SKM-1 (cell line): ENCODE data around the gene GALNS.
"Not testable (repeated sequence)": the region's sequence is repeated elsewhere in the genome, so short reads cannot be mapped to it uniquely, and the experiment has no call there.

Source experiments
- DNase-seq: peaks from one replicate; lab custom pipeline; 2025; ENCODE audit not compliant: unreplicated experiment; lab: John Stamatoyannopoulos, UW

Gene GALNS, protein sequence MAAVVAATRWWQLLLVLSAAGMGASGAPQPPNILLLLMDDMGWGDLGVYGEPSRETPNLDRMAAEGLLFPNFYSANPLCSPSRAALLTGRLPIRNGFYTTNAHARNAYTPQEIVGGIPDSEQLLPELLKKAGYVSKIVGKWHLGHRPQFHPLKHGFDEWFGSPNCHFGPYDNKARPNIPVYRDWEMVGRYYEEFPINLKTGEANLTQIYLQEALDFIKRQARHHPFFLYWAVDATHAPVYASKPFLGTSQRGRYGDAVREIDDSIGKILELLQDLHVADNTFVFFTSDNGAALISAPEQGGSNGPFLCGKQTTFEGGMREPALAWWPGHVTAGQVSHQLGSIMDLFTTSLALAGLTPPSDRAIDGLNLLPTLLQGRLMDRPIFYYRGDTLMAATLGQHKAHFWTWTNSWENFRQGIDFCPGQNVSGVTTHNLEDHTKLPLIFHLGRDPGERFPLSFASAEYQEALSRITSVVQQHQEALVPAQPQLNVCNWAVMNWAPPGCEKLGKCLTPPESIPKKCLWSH

DNA sequence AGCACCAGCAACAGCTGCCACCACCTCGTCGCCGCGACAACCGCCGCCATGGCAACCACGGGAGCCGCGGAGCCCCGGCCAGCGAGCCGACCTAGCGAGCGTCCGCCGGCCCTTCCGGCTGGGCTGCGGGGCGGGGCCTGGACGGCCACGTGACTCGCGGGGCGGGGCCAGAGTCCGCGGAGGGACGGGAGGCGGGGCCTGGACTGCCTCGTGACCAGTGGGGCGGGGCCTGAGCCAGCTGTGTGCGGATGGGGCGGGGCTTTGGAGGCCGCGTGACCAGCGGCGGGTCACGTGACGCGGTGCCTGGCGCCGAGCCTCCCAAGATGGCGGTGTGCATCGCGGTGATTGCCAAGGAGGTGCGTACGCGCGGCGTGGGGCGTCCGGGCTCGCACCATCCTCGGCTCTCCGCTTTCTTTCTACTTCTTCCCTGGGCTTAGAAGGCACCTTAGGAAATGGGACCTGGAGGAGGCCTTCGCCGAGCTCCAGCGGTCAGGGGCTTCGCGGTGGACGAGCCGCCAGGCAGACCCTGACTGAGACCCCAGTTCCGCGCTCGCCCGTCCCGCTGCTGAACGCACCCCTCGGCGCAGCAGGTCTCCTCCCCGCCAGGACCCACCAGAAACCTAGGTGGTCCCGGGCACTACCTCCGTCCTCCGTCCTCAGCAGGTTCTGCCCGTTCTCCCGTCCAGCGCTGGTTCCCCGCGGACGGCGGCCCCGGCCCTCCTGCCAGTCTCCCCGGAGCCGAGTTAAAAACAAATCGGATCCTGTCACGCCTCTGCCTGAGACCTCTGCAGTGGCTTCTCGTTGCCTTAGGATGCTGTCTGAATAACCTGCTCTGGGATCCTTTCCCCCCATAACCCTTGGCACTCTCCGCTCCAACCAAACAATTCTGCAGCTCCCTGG lies at the start of gene GALNS, which contains the start of gene TRAPPC2L:
GALNS (minus strand) TSS at position 120 of the 900 bp plus-strand sequence; CDS start at position 50, 70 bp downstream.
TRAPPC2L (plus strand) TSS at position 300 of the 900 bp plus-strand sequence; CDS start at position 324, 24 bp downstream.
- DNase-seq, result peak; percentile 96

DNA sequence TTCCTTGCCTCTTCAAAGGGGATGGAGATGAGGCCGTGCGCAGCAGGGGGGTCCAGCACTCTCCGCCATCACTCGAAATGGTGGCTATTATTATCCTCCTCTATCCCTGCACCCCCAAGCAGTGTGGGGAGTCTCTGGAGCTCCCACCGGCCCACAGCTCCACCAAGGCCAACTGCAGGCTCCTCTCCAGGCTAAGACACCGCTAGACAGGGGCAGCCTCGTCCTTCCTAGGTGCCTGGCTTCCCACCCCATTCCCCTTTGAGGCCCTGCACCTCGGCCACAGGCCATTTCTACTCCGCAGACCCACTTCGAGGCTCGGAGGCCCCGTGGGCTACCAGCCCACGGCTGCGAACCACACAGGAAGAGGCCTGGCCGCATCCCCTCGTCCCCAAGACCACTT lies 49.3 kb upstream of the GALNS start:
- no peak for DNase-seq

DNA sequence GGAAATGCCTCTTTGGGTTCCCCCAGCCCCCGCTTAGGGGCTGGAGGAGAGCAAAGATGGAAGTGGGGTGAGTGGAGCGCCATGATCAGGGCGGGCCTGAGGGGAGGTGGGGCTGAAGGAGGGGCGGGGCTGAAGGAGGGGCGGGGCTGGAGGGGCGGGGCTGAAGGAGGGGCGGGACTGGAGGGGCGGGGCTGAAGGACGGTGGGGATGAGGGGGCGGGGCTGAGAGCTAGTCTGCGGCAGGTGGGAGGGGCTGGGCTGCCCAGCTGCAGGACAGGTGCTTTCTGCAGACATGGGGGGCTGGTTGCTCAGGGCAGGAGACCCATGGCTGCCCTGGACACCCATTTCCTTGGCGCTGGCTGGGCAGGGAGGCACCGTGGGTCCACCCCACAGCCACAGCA lies 48.8 kb upstream of the GALNS start:
- no peak for DNase-seq

DNA sequence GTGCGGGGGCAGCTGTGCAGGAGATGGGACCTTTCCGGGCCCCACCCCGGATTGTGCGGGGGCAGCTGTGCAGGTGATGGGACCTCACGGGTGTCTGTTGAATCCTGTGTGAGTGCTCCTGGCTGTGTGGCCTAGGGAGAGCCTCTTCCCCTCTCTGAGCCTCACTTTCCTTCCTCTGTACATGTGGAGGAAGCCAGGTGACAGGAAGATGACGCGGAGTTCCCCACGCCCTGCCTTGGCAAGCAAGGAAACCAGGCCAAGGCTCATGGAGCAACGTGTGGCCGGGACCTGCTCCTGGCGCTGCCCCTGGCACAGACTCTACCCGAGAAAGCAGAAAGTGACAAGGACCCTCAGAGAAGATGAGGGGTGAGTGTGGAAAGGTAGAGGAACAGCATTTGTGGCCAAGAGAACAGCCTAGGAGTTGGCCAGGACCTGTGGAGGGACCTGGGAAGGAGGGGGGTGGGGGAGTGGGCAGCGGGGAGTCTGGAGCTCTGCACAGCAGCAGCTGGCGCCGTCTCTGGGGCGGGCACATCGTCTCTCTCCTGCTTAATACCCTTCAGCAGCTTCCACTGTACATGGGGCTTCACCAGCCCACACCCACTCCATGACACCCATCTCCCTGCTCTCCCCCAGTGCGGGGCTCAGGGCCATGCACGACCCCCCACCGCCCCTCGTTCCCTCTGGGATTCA lies 48.1 kb upstream of the GALNS start:
- no peak for DNase-seq

DNA sequence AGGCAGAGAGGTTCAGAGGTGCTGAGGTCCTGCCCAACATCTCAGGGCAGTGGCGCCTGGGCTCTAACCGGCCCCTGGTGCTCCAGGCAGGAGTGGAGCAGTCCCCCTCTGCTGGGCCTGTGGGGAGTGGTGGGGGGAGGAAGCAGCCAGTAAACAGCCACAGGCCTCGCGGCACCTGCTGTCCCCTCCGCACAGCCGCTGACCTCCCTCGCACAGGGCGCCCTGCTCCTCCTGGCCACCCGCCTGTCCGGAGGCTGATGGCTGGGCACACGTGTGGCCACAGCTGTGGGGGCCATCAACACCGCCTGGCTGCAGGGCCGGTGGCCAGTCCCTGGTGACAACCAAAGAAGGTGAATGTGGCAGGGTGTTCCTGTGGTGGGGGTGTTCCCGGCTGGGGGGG lies 46.5 kb upstream of the GALNS start:
- no peak for DNase-seq

DNA sequence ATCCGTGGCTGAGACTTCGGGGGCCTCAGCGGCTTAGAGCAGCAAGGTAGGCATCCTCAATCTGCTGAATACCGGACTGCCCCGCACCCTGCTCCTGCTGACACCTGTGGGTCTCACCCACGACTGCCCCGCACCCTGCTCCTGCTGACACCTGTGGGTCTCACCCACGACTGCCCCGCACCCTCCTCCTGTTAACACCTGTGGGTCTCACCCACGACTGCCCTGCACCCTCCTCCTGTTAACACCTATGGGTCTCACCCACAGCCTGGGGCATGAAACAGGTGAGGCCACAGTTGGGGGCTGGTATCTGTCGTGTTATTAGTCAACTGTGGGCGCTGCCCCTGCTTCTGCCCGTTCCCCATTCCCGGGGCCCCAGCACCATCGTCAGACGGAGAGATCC lies 46.0 kb upstream of the GALNS start:
- no peak for DNase-seq

DNA sequence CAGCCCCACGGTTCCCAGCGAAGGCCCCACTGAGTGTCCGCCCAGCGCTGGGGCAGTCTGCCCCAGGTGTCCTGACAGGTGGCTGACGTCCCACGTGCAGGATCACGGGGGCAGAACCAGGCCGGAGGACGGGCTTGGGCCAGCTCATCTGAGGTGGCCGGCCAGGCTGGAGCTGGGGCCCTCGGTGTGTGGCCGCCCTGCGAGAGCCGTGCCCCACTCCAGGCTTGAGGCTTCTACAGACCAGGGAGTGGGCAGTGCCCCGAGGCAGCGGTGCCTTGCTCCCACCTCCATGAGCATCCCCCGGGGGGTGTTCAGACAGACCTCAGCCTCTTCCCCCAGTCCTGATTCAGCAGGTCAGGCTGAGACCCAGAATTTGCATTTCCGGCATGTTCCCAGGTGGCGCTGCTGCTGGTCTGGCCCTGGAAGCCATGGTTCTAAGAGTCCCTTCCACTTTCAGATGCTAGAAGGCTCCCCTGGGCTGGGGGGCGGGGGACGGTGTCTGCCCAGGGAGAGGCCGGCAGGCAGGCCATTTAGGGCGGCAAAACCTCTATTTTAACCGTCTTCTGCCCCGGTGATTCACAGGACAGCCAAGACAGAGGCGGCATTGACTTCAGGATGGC lies 45.1 kb upstream of the GALNS start:
- DNase-seq, result no peak

DNA sequence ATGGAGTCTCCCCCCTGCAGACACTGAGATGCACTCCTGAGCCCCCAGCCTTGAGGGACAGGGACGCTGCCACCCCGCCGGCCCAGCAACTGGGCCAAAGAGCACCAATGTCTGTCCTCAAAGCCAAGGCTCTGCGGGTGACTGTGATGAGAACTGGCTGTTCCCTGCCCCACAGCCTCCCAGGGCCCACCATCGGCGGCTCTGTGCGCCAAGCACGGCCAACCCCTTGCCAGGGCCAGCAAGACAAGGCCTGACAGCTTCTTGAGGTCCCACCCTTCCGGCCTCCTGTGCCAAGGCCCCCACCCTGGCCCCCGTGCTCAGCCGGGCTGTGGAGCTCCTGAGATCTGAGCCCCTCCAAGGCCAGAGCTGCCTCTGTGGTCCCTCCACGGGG lies 43.9 kb upstream of the GALNS start:
- no peak for DNase-seq

DNA sequence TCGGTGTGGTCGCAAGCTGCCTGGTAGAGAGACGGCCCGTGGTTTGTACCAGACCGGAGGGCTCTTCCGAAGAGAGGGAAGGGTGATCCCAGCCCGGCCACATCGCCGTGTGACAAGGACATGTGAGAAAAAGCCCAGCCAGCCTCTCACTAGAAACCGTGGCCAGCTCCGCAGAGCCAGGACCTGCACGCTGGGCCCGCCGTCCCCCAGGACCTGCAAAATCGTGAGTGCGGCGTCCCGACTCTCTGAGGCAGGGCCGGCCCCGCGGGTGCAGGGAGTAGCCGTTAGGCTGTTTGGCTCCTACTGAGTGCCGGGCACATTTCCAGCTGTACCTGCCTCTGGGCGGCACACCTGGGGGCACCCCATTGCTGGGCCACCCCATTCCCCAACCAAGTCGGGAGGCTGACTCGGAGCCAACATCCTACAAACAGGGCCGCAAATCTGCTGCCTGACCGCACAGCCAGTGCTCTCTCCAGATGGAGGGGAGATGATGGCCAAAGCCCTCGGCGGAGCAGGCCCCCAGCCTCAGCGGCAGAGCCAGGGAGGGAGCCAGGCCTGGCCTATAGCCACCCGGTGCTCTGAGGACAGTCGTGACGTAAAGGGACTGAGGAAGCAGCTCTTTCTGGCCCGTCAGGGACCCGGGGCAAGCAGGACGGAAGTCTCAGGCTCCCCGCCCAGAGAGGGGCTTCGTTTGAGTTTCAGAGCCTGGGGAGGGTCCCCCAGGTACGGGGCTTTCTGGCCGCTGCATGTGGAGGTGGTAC lies 43.3 kb upstream of the GALNS start:
- DNase-seq, result no peak

DNA sequence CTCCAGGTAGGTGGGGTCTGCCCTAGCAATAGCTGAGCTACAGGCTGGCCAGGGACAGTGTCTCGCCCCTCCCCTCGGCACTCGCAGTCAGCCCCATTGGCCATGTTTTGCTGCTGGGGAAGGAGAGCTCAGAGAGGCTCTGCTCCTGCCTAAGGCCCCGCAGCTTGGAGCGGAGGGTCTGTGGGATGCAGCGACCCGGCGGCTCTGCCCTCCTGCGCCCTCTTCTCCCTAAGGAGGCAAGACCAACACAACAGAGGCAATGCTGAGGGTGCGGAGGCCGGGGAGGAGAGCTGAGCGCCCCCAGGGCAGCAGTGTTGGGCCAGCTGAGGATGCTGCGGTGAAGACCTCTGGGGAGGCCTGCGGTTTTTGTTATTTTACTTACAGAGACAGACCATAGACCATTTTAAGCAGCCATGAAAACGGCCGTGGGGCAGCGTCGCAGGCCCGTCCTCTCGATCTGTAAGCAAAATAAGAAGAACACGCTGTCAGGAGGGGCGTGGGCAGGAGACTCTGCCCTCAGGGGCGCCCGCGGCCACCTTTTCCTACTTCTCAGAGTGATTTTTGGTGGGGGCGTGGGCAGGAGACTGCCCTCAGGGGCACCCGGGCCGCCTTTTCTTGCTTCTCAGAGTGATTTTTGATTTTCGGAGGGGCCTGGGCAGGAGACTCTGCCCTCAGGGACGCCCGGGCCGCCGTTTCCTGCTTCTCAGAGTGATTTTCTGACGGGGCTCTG lies 41.1 kb upstream of the GALNS start:
- DNase-seq, result no peak

DNA sequence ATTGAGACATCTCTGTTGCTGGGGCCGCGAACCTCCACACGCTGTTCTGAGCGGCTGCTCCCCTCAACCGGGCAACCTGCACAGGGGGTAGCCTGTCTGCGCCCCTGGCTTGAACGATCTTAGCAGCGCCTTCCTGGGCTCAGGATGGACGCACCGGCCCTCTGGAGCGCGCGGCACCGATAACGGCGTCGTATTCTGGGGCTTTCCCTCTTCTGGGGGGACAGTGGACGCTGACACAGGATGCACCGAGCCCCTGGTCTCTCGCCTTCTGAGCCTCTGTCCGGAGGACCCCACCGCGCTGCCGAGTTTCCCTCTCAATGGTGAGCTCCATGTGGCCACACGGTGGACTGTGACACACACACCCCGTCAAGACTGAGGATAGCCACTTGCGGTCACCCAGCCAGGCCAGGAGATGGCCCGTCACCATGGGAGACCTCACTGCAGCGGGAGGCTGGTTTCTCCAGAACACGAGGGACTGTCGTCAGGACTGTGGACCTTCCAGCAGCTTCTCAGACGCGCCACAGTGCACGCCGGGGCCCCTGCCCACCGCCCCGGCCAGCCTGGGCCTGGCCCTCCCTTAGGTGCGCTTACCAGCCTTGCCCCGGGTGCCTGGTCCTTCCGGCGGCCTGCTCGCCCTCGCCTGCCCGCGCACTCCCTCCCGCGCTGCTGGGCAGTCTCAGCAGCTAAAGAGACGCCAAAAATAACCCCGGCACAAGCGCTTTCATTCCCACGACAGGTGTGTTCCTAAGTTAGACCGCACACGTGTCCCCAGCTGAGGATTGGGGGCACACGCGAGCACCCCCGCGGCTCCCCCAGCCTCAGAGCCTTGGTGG lies 39.7 kb upstream of the GALNS start:
- no peak for DNase-seq

DNA sequence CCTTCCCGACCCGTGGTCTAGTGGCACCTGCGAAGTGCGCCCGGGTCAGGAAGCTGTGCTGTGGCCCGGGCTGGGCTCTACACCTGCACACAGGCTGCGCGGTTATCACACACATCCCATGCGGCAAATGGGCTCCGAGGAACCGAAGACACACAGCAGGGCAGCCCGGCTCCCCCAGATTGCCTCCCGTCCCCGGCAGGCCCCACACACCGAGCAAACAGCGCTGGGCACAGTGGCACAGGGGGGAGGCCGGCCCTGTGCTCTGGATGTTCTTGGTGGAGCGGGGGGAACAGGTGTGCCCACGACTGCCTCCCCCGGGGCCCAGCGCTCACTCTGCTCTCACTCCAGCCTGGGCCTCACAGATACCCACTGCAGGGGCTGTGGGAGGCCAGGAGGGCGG lies 38.6 kb upstream of the GALNS start:
- DNase-seq, result no peak

DNA sequence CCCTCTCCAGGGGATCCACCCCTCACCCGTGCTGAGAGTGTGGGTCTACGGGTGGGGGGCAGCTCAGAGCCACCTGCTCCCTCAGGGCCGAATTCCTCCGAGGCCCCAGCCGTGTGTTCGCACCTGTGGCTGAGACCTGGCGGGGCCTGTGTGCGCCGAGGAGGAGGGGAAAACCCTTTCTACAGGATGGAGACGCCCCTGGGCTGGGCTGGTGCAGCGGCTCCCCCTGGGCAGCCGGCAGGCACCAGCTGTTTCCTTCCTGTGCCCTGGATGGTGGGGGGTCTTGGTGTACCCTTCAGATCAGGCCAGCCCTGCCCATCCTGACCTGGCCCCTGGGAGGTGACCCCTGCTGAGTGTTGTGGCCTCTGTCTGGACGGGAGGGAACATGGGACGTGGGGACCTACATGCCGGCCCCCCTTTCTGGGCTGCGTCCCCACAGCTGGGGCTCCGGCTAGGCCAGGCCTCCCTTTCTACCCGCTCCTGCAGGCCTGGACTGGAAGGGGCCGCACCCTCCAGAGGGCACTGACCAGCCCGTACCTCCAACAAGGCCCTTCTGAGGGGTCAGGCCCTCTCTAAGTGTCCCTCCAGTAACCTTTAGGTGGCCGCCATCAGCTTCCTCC lies 38.0 kb upstream of the GALNS start:
- DNase-seq, result no peak

DNA sequence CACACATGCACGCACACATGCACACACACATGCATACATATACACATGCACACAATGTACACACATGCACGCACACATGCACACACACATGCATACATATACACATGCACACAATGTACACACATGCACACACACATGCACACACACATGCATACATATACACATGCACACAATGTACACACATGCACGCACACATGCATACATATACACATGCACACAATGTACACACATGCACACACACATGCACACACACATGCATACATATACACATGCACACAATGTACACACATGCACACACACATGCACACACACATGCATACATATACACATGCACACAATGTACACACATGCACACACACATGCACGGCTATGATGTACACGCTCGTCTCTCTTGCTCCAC lies 37.5 kb upstream of the GALNS start:
- not testable (repeated sequence) for DNase-seq

DNA sequence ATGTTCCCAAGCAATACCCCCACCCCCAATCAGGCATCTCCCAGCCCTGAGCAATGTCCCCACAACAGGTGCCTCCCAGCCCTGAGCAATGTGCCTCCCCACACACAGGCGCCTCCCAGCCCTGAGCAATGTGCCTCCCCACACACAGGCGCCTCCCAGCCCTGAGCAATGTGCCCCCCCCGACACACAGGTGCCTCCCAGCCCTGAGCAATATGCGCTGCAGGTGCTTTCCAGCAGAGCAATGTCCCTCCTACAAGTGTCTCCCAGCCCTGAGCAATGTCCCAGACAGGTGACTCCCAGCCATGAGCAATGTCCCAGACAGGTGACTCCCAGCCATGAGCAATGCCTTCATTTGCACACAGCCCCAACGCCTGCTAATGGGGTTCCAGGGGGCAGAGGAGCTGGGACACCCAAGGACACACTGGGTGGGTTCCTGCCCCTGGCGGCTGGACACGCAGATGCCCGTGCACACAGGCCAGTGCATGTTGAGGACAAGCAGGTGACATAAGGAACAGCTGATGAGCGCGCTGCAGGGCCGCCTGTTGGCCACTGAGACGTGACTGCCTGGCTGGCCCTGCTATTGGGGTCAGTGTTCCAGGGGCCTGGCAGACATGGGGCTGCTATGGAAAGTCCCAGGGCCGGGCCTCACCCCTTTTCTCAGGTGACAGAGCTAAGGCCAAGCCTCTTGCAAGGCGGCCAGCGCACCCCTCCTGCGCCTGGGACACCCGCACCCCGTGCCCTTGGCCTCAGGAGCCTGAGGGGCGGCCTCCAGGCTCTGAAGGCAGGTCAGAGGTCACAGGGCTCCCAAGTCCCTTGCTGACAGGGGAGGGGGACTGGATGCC lies 36.6 kb upstream of the GALNS start:
- DNase-seq, result no peak

DNA sequence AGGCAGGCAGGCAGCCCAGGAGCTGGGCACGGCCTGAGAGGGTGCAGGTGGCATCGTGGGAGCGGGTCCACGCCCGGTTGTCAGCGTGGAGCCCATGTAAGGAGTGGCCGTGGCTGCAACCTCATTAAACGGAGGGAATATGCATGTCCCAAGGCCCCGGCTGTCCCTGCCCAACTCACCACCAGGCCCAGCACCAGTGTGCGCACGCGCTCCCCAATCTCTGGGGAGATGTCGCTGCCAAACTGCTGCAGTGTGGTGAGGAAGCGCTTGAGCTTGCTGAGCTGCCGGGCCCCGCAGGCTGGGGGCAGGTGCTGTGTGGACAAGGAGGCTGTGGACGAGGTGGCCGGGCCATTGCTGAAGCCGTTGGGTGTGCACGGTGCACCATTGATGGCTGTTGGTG lies 35.3 kb upstream of the GALNS start:
- DNase-seq, result no peak

DNA sequence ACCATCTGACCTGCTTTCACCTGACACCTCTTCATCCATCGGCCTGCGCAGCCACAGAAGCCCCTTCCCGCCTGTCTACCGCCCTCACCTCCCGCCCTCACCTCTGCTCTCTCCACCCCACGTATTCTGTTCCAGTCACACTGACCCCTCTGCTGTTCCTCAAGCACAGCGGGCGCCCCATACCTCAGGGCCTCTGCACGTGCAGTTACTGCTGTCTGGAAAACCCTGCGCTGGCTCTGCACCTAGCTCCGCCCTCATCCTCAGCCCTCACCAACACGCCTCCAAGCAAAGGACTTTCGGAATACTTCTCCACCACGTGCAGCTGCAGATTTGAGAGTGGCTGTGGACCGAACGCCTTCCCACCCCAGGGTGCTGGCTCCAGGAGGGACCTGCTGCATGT lies 34.3 kb upstream of the GALNS start:
- no peak for DNase-seq
